Left ventricle myocardium superior (tissue), 1 donor: ENCODE measurements around the gene STK32B. TPM values are rescaled to one million over a fixed set of nuclear protein-coding genes. Genes with fewer than 3 reads are reported as not detected.

Experiments
- ATAC-seq: fragments of 200-7000 bp; cut with Tn5 transposase; one replicate; pipeline ENCODE4 v1.9.1; 2020; ENCODE audit warnings: mild to moderate bottlenecking, moderate library complexity
- DNase-seq: peaks from one replicate; pipeline ENCODE4 v3.0.0-alpha.2; 2020
- intact Hi-C: fragments of 100-400 bp; cut with micrococcal nuclease; formaldehyde crosslinking; loops from one replicate; pipeline ENCODE4 v1.11.0; 2022
- total RNA-seq: library from RNA; stranded (reverse); fragmentation: NEBNext Ultra II Directional; extraction: Animal tissue kit (Norgen Biotek cat#: 25700); gene quantifications from one replicate; pipeline ENCODE4 v1.2.1, GENCODE V29; 2021
- donor health status: DM: no; HTN: yes; CAD: no; lungs with severe emphysema.

Gene STK32B
- total RNA-seq, 1 donor from 2014 or later: 1.4 TPM

DNA sequence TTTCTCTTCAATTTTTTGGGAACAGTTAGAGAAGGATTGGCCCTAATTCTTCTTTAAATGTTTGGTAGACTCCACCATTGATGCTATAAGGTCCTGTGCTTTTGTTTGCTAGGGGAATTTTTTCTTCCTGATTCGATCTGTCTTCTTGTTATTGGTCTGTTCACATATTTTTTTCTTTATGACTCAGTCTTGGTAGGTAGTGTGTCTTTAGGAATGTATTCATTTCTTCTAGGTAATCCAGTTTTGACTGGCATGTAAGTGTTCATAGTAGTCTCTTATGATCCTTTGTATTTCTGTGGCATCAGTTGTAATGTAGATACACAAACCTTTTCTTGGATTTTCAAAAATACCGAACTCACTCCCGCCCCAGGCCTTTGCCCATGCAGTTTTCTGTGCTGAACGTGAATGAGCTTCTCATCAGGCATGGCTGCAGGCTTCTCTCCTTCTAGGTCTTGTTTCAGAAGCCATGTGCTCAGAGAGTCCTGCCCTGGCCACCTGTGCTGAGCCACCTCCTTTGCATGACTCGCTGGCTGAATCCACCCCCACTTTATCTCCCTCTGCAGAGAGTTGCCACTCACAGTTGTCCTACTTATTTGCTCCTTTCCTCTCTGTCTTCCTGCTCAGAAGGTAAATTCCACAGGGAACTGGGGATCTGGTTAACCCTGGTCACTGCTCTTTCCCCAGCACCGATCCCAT lies 67.0 kb downstream of the STK32B start:
- intact Hi-C loops: no loop called here
- ATAC-seq: no peak
- DNase-seq: no peak

DNA sequence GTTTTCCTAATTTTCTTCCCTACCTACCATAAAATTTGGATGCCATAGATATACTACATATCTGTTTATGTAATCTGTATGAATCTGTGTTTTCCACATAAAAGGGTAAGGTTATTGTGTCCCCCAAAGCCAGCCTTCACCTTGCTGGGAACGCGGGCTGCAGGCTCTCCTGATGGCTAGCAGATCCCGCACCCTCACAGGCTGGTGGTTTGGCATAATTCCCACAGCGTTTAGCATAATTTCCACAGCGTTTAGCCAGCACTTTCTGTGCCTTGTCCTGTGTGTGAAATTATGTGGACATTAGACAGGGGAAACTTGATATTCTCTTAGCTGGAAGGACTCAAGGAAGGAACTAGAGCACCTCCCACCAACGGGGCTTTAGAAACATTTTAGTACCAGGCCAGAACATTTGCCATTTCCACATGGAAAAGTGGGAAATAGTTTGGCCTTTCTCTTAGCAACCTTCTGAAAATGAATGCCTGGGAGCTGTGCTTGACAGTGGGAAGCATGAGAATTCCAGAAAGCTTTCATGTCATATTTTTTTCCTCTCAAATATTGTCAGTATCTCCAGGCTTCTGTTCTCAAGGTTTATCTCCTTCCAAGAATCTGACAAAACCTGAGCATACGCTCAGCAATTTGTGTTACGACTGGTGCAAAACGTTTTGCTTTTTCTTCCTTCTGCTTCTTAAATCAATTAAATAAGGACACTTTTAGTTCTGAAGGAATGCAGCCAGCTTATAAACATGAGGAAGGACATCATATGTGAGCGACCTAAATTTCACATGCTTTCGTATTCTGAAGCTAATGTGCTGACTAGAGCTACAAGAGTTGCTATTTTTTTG lies 67.9 kb downstream of the STK32B start:
- DNase-seq (no peak), ATAC-seq (no peak)
- intact Hi-C loops: no loop called here

DNA sequence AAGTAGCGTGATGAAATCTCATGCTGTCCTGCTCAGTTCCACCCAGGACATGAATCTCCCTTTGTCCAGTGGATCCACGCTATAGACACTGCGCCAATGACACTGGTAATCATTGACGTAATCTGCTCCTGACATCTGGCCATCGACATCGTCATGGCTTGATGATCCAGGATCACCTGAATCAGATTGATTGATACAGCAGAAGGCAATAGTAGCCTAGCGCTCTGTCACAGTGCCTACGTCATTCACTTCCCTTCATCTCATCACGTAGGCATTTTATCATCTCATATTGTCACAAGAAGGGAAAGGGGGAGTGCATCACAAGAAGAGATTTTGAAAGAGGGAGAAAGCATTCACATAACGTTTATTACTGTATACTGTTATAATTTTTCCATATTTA lies 68.8 kb downstream of the STK32B start:
- no peak for ATAC-seq

DNA sequence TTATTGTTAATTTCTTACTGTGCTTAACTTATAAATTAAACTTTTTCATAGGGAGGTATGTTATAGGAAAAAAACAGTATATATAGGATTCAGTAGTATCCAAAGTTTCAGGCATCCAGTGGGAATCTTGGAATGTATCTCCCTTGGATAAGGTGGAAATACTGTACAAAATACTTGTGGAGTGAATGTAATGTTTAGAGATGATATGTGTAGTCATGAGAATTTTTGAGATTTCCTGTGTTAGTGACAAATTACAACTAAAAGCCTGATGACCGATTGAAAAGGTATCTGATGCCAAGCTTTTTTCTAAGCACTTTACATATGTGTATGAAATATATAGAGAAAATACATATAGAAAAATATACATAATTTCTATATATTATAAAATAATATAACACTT lies 69.2 kb downstream of the STK32B start:
- no peak for DNase-seq
- ATAC-seq: no peak
- intact Hi-C loops: no loop called here

More for the DNA sequence above, 68.8 kb downstream of the STK32B start:
- intact Hi-C loops: no loop called here
- DNase-seq: no peak

DNA sequence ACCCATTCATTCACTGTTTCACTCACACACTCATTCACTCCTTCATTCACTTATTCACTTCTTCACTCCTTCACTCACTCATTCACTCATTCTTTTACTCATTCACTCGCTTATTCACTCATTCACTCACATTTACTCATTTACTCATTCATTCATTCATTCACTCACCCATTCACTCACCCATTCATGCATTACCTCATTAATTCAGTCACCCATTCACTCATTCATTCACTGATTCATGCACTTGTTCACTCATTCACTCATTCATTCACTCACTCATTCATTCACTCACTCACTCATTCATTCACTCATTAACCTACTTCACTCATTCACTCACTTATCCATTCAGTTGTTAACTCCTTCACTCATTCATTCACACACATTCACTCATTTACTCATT lies 70.8 kb downstream of the STK32B start:
- ATAC-seq: no peak
- DNase-seq: no peak
- intact Hi-C loops: no loop called here

DNA sequence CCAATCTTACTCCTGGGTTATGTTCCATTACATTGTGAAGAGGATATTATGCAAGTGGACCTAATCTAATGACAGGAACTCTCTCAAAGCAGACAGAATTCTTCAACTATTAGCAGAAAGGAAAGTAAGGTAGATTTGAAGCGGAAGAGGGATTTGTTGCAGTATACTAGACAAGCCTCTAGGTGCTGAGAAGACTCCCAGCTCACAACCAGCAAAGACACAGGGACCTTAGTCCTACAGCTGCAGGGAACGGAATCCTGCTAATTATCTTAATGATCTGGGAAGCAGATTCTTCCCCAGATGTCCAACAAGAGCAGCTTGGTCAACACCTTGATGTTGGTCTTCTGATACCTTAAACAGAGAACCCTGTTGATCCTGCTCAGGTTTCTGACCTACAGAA lies 73.6 kb downstream of the STK32B start:
- ATAC-seq (no peak), DNase-seq (no peak)
- intact Hi-C loops: no loop called here

DNA sequence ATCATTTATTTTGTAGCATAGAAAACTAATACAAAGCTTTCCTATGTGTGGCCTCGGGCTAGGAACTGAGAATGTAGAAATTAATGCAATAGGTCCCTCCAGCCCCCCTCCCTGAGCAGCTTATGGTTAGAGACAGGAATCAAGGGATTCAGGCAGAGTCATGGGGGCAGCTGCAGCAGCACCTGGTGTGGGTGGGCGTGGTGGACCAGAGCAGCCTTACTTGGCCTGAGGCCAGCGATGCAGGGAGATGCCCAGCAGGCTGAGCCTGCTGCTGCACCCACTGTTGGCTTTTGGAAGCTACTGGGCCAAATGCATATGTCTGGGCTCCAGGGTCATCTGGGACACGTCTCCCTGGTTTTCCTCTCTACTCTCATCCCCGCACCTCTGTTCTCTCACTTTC lies 74.0 kb downstream of the STK32B start:
- ATAC-seq: no peak
- no peak for DNase-seq
- intact Hi-C loops: no loop called here

DNA sequence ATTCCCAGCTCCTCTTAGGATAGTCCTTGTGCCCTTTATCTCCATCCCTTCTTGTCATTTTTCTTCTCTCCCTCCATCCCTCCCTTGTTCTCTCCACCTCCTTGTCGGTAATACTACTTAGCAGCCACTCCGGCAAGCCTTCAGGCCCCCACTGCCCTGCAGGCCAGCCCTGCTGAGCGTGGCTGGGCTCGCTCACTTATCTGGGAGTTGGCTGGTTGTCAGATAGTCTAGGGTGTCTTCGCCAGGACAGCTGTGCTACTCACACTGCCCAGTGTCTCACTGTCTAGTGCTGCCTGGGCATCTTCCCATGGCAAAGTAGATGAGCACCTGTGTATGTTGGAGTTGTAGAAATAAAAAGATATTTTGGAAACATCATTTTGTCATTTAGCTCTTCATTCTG lies 75.0 kb downstream of the STK32B start:
- DNase-seq: no peak
- no peak for ATAC-seq
- intact Hi-C loops: no loop called here

DNA sequence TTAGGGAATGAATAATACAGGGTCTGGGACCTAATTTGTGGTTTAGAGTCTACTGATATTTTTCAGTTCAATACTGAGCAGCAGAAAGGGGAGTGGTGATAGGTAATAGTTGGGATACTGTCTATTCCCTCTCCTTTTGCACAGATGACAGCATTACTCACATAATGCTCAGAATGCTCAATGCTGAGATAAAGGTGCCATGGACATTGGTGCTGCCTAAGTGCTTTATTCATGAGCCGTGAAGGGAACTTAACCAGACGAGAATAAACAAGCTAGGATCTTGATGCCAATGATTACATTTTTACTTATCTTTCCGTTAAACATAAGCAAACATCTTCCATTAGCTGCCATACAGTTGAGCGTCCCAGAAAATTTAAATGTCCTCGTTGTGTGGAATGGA lies 75.6 kb downstream of the STK32B start:
- no peak for DNase-seq
- ATAC-seq: no peak
- intact Hi-C loops: no loop called here

DNA sequence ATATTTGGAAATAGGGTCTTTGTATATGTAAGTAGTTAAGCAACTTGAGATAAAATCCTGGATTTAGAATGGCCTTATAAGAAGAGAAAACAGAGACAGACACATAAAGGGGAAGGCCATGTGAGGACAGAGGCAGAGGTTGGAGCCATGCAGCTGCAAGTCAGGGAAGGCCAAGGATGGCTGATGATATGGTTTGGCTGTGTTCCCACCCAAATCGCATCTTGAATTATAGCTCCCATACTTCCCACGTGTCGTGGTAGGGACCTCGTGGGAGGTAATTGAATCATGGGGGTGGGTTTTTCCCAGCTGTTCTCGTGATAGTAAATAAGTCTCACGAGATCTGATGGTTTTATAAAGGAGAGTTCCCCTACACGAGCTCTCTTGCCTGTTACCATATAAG lies 76.3 kb downstream of the STK32B start:
- DNase-seq (no peak), ATAC-seq (no peak)
- intact Hi-C loops: no loop called here

DNA sequence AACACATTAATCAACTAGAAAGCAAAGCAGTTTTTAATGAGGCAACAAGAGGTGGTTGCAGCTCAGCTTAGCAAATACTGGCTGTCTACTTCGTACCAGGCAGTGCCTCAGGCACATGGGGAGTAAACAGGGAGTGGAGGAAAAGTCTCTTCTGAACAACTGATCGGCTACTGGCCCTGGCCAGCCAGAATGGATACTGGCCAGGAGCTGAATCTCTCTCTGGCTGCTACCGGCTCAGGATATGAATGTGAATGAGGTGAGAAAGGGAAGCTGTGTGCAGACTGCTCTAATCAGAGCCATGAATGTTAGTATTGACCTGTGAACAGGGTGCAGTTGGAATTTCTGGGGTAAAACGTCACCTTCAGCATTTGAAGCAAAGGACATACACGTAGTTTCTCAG lies 77.3 kb downstream of the STK32B start:
- no peak for ATAC-seq

DNA sequence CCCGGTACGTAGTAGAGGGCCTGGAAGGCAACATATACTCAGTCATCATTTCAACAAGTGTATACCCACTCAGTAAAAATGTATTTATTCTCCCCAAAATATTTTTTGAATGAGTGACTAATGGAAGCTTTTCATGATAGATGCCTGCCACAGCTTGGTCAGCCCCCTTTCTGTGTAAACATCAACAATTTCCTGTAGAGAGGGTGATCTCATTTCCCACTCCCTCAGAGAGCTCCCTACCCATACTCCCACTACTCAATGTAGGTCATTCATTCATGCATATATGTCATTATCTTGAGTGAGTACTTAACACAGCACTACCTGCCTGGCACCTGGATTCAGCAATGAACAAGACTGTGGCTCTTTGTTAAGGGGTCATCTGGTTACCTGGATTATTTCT lies 81.9 kb downstream of the STK32B start:
- no peak for DNase-seq
- no peak for ATAC-seq
- intact Hi-C loops: no loop called here

More for the DNA sequence above, 77.3 kb downstream of the STK32B start:
- DNase-seq: no peak
- intact Hi-C loops: no loop called here

DNA sequence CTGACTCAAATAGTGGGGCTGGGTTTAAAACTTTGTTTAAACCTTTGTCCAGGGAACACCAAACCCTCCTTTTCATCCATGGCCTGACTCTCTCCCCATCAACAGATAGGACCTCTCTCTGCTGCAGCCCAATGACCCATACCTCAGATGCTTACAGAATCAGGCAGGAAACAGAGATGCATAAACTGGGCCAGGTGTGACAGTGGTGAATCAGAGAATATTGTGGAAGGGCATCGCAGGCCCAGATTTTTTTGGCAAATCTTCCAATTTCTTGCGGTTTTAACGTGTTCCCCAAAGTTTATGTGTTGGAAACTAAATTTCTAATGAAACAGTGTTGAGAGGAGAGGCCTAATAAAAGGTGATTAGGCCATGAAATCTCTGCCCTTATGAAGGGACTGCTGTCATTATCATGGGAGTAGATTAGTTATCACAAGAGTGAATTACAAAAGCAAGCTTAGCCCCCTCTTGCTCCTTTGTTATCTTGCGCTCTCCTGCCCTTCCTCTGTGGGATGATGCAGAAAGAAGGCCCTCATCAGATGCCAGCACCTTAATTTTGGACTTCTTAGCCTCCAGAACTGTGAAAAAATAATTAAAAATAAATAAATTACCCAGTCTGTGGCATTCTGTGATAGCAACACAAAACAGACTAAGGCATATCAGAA lies 82.8 kb downstream of the STK32B start:
- DNase-seq (no peak), ATAC-seq (no peak)
- intact Hi-C loops: no loop called here

DNA sequence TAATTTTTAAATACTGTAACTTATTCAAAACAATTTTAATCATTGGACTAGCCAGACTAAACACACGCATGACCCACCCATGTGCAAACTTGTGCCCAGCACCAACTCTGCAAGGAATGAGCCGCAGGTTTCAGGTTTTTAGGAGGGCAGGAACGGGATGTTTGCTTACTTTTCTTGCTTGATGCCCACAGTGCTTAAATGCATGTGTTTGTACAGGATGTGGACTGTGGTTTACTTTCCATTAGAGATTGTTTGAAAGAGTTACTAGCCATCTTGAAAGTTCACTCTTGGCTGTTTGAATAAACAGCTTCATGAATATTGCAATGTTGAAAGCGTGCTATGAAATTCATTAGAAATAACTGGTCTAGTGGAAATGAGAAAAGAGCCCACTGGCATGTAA lies 83.3 kb downstream of the STK32B start:
- intact Hi-C loops: no loop called here
- no peak for ATAC-seq

DNA sequence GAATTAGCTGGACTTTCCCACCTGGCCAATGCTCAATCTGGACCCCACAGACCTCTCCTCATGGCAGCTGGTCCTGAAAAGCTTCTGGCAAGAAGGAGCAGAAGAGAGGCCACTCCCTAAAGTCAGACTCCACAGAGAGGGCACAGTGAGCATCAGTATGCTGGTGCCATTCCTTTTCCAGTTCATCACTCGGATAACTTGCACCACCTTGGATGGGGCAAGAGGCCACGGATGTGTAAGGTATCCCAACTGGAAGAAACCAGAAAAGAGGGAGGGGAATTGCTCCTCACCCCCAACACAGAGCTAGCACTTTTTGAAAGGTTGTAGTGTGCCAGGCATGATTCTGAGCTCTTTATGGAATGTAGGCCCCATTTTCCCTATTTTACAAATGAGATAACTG lies 85.9 kb downstream of the STK32B start:
- ATAC-seq (no peak), DNase-seq (no peak)
- intact Hi-C loops: no loop called here

More for the DNA sequence above, 83.3 kb downstream of the STK32B start:
- DNase-seq: no peak

DNA sequence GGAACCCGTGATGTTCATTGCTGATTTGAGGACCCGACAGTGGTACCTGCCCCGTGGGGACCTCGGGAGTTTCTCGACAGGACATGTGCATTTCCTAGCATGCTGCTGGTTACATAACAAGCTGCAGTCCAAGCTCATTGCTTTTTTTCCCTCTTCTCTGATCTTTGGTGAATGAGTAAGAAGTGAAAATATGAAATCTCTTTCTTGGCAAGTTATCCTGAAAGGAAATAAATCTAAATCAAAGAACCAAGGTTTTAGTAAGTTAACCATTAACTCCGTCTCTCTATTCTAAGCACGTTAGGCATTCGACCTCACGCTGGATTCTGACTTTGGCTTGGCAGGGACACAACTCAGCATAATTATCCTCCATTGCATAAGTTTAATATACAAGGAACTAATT lies 86.6 kb downstream of the STK32B start:
- intact Hi-C loops: no loop called here
- DNase-seq (no peak), ATAC-seq (no peak)

DNA sequence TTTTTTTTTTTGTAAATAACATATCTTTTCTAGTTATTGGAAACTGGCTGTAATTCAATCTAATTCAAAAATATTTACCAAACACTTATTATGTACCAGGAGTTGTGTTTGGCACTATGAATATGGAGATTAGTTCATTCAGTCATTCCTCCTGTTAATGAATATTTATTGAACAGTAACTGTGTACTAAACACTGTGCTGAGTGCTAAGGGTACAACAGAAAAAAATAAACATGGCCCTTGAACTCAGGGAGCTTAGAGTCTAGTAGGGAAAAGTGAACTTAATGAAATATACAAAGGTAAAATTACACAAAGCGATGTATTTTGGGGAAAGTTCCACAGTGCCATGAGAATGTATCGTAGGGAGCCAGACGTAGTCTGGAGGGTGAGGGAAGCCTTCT lies 87.1 kb downstream of the STK32B start:
- intact Hi-C loops: no loop called here

DNA sequence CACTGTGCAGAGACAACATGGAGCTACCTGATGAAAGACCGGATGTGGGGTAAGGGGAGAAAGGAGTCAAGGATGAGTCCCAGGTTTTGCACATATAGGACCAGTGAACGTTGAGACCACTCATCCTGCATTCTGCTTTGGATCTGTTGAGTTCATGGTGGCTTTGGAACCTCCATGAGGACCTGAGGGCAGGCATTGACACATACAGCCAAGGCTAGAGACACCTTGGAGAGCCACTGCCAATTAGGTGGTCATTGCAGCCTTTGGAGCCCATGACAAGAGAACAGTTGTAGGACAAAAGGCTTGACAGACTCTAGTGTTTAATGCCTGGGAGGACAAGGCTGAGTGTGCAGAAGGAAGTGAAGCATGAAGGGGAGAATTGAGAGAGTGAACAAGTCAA lies 87.9 kb downstream of the STK32B start:
- DNase-seq: no peak
- intact Hi-C loops: no loop called here
- no peak for ATAC-seq

More for the DNA sequence above, 87.1 kb downstream of the STK32B start:
- ATAC-seq (no peak), DNase-seq (no peak)

DNA sequence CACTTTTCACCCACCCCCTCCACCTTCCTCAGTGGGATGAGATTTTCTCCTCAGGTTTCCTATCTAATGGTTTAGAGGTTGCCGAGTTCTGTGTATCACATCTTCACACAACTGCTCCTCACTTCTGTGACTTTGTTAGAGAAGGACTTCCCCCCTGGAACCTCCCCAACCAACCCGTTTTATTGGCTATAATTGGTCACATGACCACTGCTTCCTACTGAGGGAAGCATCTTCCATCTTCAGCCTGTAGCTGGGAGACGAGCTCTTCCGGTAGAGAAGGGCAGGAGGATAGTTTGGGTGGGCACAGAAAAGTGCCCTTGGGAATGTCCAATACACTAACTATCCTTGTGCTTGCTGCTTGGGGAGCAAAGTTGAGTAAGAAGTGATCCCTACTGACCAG lies 90.5 kb downstream of the STK32B start:
- ATAC-seq (no peak), DNase-seq (no peak)
- intact Hi-C loops: no loop called here

DNA sequence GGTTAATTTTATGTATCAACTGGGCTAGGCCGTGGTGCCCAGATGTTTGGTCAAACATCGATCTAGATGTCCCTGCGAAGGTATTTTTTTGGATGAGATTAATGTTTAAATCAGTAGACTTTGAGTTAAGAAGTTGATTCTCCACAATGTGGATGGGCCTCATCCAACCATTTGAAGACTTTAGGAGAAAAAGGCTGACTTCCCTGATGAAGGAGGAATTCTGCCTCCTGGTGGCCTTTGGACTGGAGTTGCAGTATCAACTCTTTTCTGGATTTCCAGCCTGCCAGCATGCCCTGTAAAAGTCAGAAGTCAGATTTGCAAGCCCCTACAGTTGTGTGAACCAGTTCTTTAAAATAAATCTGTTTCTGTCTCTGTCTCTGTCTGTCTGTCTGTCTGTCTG lies 91.4 kb downstream of the STK32B start:
- DNase-seq (no peak), ATAC-seq (no peak)
- intact Hi-C loops: no loop called here
